ENCODE results near the gene TFG.
A peak's percentile ranks its signal among the peaks of the same experiment; 100 is the strongest.
"Not testable (repeated sequence)": the region's sequence is repeated elsewhere in the genome, so short reads cannot be mapped to it uniquely, and the experiment has no call there.

The TFG gene

GRCh38 chr3:100708989-100709841, at the start of gene TFG:
Gene TFG (plus strand): TSS chr3:100709494. CDS start chr3:100713686, 4,192 bp downstream.
- Histone ChIP-seq H3F3A (ENCODE audit: insufficient read depth, low read length) (peaks cover 16% of the 10 kb centered on the region), H3K4me2 (ENCODE audit: low read depth, low read length) (peak within 1 kb of the TSS; percentile 76), H3K27ac (ENCODE audit: low read length) (peak within 1 kb of the TSS; percentile 91), H3K9me3 (replicated peaks; ENCODE audit: insufficient read depth, low read length) (no peaks in the 10 kb centered on the region), H2AFZ (ENCODE audit: low read length) (peak within 1 kb of the TSS; percentile 82), H3K79me2 (ENCODE audit: low read length) (peaks cover 44% of the 10 kb centered on the region), H3K4me1 (ENCODE audit: low read length) (peaks cover 10% of the 10 kb centered on the region), H3K4me3 (ENCODE audit: low read length) (peak within 1 kb of the TSS; percentile 84), H4K20me1 (ENCODE audit: insufficient read depth, low read length) (peaks cover 20% of the 10 kb centered on the region; the same call in 1 of the 2 replicates), H3K9ac (ENCODE audit: low read length) (peak within 1 kb of the TSS; percentile 89), H3K36me3 (replicated peaks; ENCODE audit: insufficient read depth, low read length) (no peaks in the 10 kb centered on the region; the same call in 1 of the 2 replicates), H3K9me2 (replicated peaks; ENCODE audit: insufficient read depth, low read length) (no peaks in the 10 kb centered on the region), H3K27me3 (replicated peaks; ENCODE audit: insufficient read depth, low read length) (no peaks in the 10 kb centered on the region)
- peak; percentile 99 for DNase-seq
- TF ChIP-seq EZH2phosphoT487 (IDR thresholded peaks at IDR 0.05; ENCODE audit: low read length) (no peak), CTCF (IDR thresholded peaks at IDR 0.05; ENCODE audit: low read length) (no peak), EZH2 (optimal IDR thresholded peaks at IDR 0.05; ENCODE audit: low read depth, low read length) (no peak)

- H3K4me2 ChIP-seq (ENCODE audit: low read depth, low read length); DNase-seq; H3K36me3 ChIP-seq (replicated peaks; ENCODE audit: insufficient read depth, low read length); H3K27me3 ChIP-seq (replicated peaks; ENCODE audit: insufficient read depth, low read length); H3K9me2 ChIP-seq (replicated peaks; ENCODE audit: insufficient read depth, low read length); H3K4me3 ChIP-seq (ENCODE audit: low read length); H3K27ac ChIP-seq (ENCODE audit: low read length); H3F3A ChIP-seq (ENCODE audit: insufficient read depth, low read length); H4K20me1 ChIP-seq (ENCODE audit: insufficient read depth, low read length); H3K4me1 ChIP-seq (ENCODE audit: low read length); H3K9me3 ChIP-seq (replicated peaks; ENCODE audit: insufficient read depth, low read length); H3K79me2 ChIP-seq (ENCODE audit: low read length); H3K9ac ChIP-seq (ENCODE audit: low read length); H2AFZ ChIP-seq (ENCODE audit: low read length): not testable (repeated sequence)
Measured at GRCh38 chr3:100661294-100661693, 48.0 kb upstream of the TFG start.

- no peaks in the 10 kb centered on the region for H3K4me1 ChIP-seq (ENCODE audit: low read length)
- no peaks in the 10 kb centered on the region for H3K79me2 ChIP-seq (ENCODE audit: low read length)
- H2AFZ ChIP-seq (ENCODE audit: low read length): no peak overlapping the region
- H3K4me2 ChIP-seq (ENCODE audit: low read depth, low read length): no peak overlapping the region
- no peaks in the 10 kb centered on the region for H3K36me3 ChIP-seq (replicated peaks; ENCODE audit: insufficient read depth, low read length)
- DNase-seq: no peak
- H4K20me1 ChIP-seq (ENCODE audit: insufficient read depth, low read length): no peaks in the 10 kb centered on the region
- no peak overlapping the region for H3K9ac ChIP-seq (ENCODE audit: low read length)
- no peaks in the 10 kb centered on the region for H3K9me3 ChIP-seq (replicated peaks; ENCODE audit: insufficient read depth, low read length)
- no peaks in the 10 kb centered on the region for H3K27me3 ChIP-seq (replicated peaks; ENCODE audit: insufficient read depth, low read length)
- no peaks in the 10 kb centered on the region for H3F3A ChIP-seq (ENCODE audit: insufficient read depth, low read length)
- H3K27ac ChIP-seq (ENCODE audit: low read length): no peak overlapping the region
- no peaks in the 10 kb centered on the region for H3K9me2 ChIP-seq (replicated peaks; ENCODE audit: insufficient read depth, low read length)
- TF ChIP-seq EZH2 (optimal IDR thresholded peaks at IDR 0.05; ENCODE audit: low read depth, low read length) (no peak), CTCF (IDR thresholded peaks at IDR 0.05; ENCODE audit: low read length) (no peak)
- no peak overlapping the region for H3K4me3 ChIP-seq (ENCODE audit: low read length)
Measured at GRCh38 chr3:100662113-100662823, 47.0 kb upstream of the TFG start.

Data from MM.1S (cell line).